HEK293 (cell line): Measurements from ENCODE around the gene STX10.

Experiments
- REST ChIP-seq: fragments of 450-650 bp; formaldehyde crosslinking; IDR thresholded peaks from 2 replicates; pipeline ENCODE4 v1.5.1; 2016; ENCODE audit warnings: missing biosample characterization, missing genetic modification characterization
- ZNF324 ChIP-seq: fragments of 450-650 bp; formaldehyde crosslinking; IDR thresholded peaks from 2 replicates; pipeline ENCODE4 v1.5.1; 2016; ENCODE audit warnings: missing biosample characterization, missing genetic modification characterization
- ZNF548 ChIP-seq: fragments of 450-650 bp; formaldehyde crosslinking; IDR thresholded peaks from 2 replicates; pipeline ENCODE4 v1.5.1; 2016; ENCODE audit warnings: missing biosample characterization, missing genetic modification characterization

- no peak for TF ChIP-seq ZNF324 (tag by site-specific recombination)
- no peak for TF ChIP-seq REST
- no peak for TF ChIP-seq ZNF548 (tag by site-specific recombination)
Measured at GRCh38 chr19:13132471-13133180, 17.5 kb downstream of the STX10 start.
